AG04449 (cell line): ENCODE measurements around the gene AMFR.

Experiments used
- CTCF ChIA-PET: fragments of 350-600 bp; formaldehyde crosslinking; extraction: SDS; loops from one replicate; lab custom pipeline; 2021; ENCODE audit warnings: antibody characterized with exemption; lab: Yijun Ruan, JAX
- POLR2A ChIA-PET: fragments of 400-600, 350-600 bp; formaldehyde crosslinking; extraction: SDS; loops from one replicate; lab custom pipeline; 2020; ENCODE audit warnings: antibody characterized with exemption, inconsistent platforms; lab: Yijun Ruan, JAX
- DNase-seq: peaks from one replicate; pipeline ENCODE4 v3.0.0-alpha.2; 2010; ENCODE audit warnings: low read depth, low spot score
- H3K4me3 ChIP-seq: 2 replicates; pipeline ENCODE4 v1.5.1; 2011; ENCODE audit warnings: low read depth, mild to moderate bottlenecking, control low read depth, low read length
- CTCF ChIP-seq: IDR thresholded peaks from one replicate; pipeline ENCODE4 v1.5.1; 2011; ENCODE audit warnings: mild to moderate bottlenecking, moderate library complexity, low read length, control low read depth, inconsistent platforms; ENCODE audit not compliant: insufficient read depth; ENCODE audit errors: missing control alignments

AMFR gene

GRCh38 chr16:56331915-56332314 lies 93.4 kb downstream of the AMFR start:
- no peak for DNase-seq
- ChIA-PET POLR2A (no interaction called here), CTCF (interaction anchor here (0.7 to 7.2 kb wide), 9 partner anchors 9 to 370 kb away, joined by 3 to 69 read pairs (median 4); partner anchors contain the start of genes NUDT21 and OGFOD1)
- no peak for TF ChIP-seq CTCF
- no peak overlapping the region for H3K4me3 ChIP-seq

GRCh38 chr16:56331399-56331798 lies 93.9 kb downstream of the AMFR start:
- CTCF ChIA-PET: interaction anchor here (0.7 to 7.2 kb wide), 10 partner anchors 8 to 490 kb away, joined by 3 to 69 read pairs (median 4); partner anchors contain the start of genes MT2A, NUDT21 and OGFOD1
- H3K4me3 ChIP-seq: no peak overlapping the region
- DNase-seq: no peak
- TF ChIP-seq CTCF: no peak
- POLR2A ChIA-PET: no interaction called here

- H3K4me3 ChIP-seq: no peak overlapping the region
- no peak for TF ChIP-seq CTCF
- ChIA-PET POLR2A (no interaction called here), CTCF (interaction anchor here (0.7 to 7.2 kb wide), 6 partner anchors 11 to 489 kb away, joined by 3 to 69 read pairs (median 20); partner anchors contain the start of gene MT2A)
- DNase-seq: no peak
Observed at GRCh38 chr16:56330476-56330875, 94.9 kb downstream of the AMFR start.

GRCh38 chr16:56329887-56330286 lies 95.5 kb downstream of the AMFR start:
- H3K4me3 ChIP-seq: no peak overlapping the region
- DNase-seq: no peak
- ChIA-PET CTCF (interaction anchor here (1.2 to 7.2 kb wide), 4 partner anchors 11 to 374 kb away, joined by 3 to 69 read pairs (median 44); no protein-coding TSS in a partner anchor), POLR2A (no interaction called here)
- no peak for TF ChIP-seq CTCF

- no peak overlapping the region for H3K4me3 ChIP-seq
- TF ChIP-seq CTCF: no peak
- ChIA-PET POLR2A (no interaction called here), CTCF (interaction anchor here (1.0 to 7.2 kb wide), 7 partner anchors 9 to 385 kb away, joined by 3 to 69 read pairs (median 5); no protein-coding TSS in a partner anchor)
- no peak for DNase-seq
Observed at GRCh38 chr16:56328276-56329022, 96.9 kb downstream of the AMFR start.

- CTCF ChIA-PET: interaction anchor here (1.0 to 7.2 kb wide), 6 partner anchors 9 to 385 kb away, joined by 3 to 69 read pairs (median 4); no protein-coding TSS in a partner anchor
- no peak for TF ChIP-seq CTCF
- no peak overlapping the region for H3K4me3 ChIP-seq
- DNase-seq: no peak
- POLR2A ChIA-PET: no interaction called here
Observed at GRCh38 chr16:56327929-56328258, 97.5 kb downstream of the AMFR start.
